GM13976 (cell line): ENCODE results near the gene SERP1.
"Not testable (repeated sequence)": the region's sequence is repeated elsewhere in the genome, so short reads cannot be mapped to it uniquely, and the experiment has no call there.

Experiments used
- DNase-seq: peaks from one replicate; pipeline ENCODE4 v3.0.0; 2012; ENCODE audit warnings: low spot score
- in situ Hi-C: fragments of 300-500 bp; cut with MboI; formaldehyde crosslinking; loops from one replicate; pipeline ENCODE4 v1.12.0; 2022; ENCODE audit warnings: low sequenced_read_pairs, mixed read lengths, inconsistent platforms; ENCODE audit not compliant: unreplicated experiment
- TF ChIP-seq, protein P1 (sequence below): IDR thresholded peaks from 2 replicates; pipeline ENCODE4 v1.5.1; 2012; ENCODE audit warnings: borderline replicate concordance, mild to moderate bottlenecking; ENCODE audit not compliant: insufficient read depth; ENCODE audit errors: extremely low read depth, missing control alignments, control extremely low read depth

Gene SERP1

DNA sequence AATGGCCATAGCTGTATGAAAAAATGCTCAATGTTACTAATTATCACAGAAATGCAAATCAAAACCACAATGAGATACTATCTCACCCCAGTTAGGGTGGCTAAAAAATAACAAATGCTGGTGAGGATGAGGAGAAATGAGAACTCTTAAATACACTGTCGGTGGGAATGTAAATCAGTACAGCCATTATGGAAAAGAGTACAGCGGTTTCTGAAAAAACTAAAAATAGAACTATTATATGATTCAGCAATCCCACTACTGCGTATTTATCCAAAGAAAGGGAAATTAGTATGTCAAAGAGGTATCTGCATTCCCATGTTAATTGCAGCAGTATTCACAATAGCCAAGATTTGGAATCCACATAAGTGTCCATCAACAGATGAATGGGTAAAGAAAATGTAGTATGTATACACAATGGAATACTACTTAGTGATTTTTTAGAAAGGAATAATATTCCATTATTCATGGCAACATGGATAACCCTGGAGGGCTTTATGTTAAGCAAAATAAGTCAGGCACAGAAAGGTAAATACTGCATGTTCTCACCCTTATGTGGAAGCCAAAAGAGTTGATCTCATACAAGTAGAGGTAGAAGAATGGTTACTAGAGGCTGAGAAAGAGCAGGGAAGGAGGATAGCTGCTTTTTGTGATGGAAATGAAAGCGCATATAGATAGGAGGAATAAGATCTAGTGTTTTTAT, 35.0 kb downstream of the SERP1 start:
- TF ChIP-seq, protein P1, sequence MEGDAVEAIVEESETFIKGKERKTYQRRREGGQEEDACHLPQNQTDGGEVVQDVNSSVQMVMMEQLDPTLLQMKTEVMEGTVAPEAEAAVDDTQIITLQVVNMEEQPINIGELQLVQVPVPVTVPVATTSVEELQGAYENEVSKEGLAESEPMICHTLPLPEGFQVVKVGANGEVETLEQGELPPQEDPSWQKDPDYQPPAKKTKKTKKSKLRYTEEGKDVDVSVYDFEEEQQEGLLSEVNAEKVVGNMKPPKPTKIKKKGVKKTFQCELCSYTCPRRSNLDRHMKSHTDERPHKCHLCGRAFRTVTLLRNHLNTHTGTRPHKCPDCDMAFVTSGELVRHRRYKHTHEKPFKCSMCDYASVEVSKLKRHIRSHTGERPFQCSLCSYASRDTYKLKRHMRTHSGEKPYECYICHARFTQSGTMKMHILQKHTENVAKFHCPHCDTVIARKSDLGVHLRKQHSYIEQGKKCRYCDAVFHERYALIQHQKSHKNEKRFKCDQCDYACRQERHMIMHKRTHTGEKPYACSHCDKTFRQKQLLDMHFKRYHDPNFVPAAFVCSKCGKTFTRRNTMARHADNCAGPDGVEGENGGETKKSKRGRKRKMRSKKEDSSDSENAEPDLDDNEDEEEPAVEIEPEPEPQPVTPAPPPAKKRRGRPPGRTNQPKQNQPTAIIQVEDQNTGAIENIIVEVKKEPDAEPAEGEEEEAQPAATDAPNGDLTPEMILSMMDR = no peak
- in situ Hi-C loops = loop anchor here (25.0 kb wide), 1 partner anchor 351 kb away; no protein-coding TSS in a partner anchor
- no peak for DNase-seq

DNA sequence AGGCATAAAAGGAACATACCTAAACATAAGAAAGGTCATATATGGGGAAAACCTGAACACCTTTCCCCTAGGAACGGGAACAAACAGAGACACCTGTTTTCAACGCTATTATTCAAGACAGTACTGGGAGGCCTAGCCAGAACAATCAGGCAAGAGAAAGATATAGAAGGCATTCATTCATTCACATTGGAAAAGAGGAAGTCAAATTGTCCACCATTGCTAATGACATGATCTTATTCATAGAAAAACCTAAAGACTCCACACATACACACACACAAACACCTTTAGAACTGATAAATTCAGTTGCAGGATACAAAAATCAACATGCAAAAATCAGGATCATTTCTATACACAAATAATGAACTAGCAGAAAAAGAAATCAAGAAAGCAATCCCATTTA, 36.5 kb downstream of the SERP1 start:
- in situ Hi-C loops = loop anchor here (25.0 kb wide), 1 partner anchor 353 kb away; no protein-coding TSS in a partner anchor
- DNase-seq = no peak
- TF ChIP-seq, protein P1 = no peak

DNA sequence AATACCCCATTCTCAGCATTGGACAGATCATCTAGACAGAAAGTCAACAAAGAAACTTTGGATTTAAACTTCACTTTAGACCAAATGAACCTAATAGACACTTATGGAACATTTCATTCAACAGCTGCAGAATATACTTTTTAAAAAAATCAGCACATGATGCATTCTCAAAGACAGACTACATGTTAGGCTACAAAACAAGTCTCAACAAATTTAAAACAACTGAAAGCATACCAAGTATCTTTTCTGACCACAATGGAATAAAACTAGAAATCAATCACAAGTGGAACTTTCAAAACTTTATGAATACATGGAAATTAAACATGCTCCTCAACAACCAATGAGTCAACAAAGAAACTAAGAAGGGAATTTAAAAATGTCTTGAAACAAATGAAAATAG, 37.9 kb downstream of the SERP1 start:
- no peak for DNase-seq
- in situ Hi-C loops = loop anchor here (25.0 kb wide), 1 partner anchor 354 kb away; no protein-coding TSS in a partner anchor
- TF ChIP-seq, protein P1 = no peak

DNA sequence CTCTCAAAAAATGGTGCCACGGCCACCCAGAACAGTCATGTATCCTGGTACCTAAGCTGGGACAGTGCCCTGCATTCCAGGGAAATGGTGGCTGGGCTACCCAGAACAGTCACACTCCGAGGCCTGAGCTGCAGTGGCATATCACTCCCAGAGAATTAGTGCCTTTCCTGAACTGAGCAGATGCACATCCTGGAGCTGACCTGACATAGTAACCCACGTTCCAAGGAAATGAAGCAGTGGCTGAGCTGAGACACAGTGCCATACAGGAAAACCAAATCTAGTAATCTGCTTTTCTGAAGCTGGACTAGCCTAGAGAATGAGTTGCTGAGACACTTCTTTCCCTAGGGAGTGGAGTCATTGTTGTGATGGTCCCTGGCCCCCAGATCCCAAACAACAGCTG, 41.8 kb downstream of the SERP1 start:
- TF ChIP-seq, protein P1 = no peak
- in situ Hi-C loops = loop anchor here (25.0 kb wide), 1 partner anchor 358 kb away; no protein-coding TSS in a partner anchor
- no peak for DNase-seq

DNA sequence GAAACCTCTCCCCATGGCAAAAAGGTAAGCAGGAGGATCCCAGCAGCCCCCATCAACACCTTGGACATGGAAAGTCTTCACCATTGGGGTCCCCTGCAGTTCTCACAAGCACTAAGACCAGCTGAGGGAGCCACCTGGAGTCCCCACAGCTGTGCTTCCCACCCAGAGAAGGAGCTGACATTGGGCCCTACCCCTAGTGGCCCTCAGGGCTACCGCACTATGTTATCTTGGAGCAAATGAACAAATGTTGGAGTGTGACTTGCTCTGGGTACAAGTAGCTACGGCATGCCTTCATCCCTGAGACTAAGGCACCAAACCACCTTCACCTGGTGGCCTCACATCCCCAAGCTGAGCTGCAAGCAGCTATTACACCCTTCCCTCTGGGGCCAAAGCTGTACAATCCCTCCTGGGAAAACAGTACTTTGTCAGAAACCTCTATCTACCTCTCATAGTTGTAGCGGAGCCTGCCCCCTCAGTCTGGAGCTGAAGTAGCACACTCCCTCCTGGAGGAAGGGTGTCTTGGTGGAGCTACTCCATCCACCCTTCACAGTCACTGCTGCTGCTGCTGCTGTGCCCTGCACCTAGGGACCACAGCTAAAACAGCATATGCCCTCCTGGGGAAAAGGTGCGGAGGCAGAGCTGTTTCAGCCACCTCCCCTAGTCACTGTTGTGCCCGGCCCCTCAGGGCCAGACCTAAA, 42.7 kb downstream of the SERP1 start:
- TF ChIP-seq, protein P1 = no peak
- in situ Hi-C loops = loop anchor here (25.0 kb wide), 1 partner anchor 359 kb away; no protein-coding TSS in a partner anchor

DNA sequence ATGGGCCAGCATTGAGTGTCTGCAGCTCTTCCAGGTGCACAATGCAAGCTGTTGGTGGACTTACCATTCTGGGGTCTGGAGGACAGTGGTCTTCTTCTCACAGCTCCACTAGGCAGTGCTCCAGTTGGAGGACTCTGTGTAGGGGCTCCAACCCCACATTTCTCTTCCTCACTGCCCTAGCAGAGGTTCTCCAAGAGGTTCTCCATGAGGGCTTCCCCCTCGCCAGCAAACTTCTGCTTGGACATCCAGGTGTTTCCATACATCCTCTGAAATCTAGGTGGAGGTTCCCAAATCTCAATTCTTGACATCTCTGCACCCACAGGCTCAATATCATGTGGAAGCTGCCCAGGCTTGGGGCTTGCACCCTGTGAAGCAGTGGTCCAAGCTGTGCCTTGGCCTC, 45.3 kb downstream of the SERP1 start:
- in situ Hi-C loops = loop anchor here (25.0 kb wide), 1 partner anchor 361 kb away; no protein-coding TSS in a partner anchor

More for the DNA sequence above, 42.7 kb downstream of the SERP1 start:
- DNase-seq = no peak

DNA sequence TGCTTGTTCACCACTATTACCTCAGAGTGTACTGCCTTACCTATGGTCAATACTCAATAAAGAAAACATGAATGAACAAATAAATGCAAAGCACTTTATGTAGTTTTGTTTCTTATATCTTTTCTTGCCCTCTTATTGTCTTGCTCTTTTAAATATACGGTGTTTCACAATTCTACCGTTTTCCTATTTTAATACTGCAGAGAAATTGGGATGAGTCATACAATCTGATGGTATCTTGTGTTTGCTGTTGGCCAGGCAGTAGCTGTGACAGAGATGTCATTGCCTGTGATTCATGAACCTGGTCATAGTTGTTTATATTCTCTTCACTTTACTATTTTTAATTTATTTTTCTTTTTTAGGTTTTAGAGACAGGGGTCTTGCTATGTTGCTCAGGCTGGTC, 48.3 kb downstream of the SERP1 start:
- in situ Hi-C loops = loop anchor here (10.0 kb wide), 1 partner anchor 273 kb away; no protein-coding TSS in a partner anchor
- TF ChIP-seq, protein P1 = no peak
- DNase-seq = no peak

More for the DNA sequence above, 45.3 kb downstream of the SERP1 start:
- DNase-seq = not testable (repeated sequence)
